Esophagus mucosa (tissue), 1 donor: ENCODE data around the gene PYGO2. TPM values are rescaled to one million over a fixed set of nuclear protein-coding genes. Genes with fewer than 3 reads are reported as not detected.

Experiments
- ATAC-seq: fragments of 200-7000 bp; cut with Tn5 transposase; one replicate; pipeline ENCODE4 v1.9.1; 2020
- total RNA-seq: library from RNA; stranded (reverse); gene quantifications from one replicate; pipeline ENCODE4 v1.2.4, GENCODE V29; 2023
- donor health status: DM: yes; HTN: yes; CAD: no.

Gene PYGO2
- total RNA-seq: 17.3 TPM

DNA sequence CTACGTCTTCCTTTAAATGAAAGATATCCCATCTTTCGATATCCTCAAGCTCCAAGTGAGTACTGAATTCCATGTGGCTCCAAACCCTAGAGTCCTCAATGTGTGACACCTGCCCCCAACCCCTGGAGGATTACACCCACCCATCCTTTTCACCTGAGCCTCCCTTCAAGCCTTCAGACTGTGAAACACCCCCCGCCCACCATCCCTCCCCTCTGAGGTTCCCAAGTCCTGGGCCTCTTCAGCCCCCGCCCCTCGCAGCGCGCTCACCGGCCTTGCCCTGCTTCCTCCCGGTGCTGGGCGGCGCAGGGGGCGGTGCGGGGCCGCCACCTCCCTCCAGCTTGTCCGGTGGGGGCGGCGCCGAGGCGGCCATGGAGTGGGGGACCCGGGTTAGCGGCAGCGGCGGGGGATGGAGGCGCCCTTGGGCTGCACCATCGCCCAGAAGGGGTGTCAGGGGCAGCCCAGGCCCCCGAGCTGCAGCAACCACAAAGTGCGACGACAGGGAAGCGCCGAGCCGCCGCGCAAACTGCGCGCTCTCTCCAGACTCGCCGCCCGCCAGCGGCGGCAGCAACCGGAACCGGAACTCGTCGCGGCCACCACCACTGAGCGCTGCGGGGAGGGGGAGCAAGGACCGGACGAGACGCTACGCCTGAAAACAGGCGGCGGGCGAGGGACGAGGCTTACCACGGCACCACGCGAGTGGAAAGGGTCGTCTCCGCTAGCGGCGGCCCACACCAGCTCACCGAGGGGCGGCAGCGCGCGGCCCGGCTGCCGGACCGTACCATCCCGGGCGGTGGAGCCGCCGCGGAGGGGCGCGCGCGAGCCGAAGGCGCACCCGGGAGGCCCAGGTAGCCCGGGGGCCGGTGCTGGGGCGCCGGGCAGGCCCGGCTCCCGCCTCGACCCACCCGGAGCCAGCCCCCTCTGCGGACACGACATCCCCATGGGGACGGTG, at the start of gene PYGO2:
Gene PYGO2, minus strand, starts transcription at position 576 of the 949 bp plus-strand sequence. Its CDS starts 206 bp downstream, at position 370.
- peak; percentile 82 for ATAC-seq

DNA sequence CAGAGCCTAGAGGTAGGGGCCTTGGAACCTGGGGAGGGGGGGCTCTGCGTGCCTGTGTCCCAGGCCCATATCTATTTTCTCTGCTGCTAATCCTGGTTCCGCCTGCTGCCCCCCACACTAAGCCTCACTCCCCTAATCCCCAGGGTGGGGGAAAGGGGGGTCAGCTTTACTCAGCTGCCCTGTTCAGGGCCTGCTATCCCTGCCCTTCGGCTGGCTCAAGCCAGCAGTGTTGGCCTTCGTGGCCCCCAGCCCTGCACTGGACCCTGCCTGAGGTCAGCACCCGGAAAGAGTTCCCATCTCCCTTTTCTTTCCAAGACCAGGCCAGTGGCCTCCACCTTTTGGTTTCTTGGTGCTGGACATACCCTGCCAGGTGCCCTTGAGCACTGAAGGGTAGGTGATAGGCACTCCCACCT, 49.4 kb upstream of the PYGO2 start:
- ATAC-seq: no peak

GRCh38 chr1:155010211-155010918, 48.8 kb upstream of the PYGO2 start:
- ATAC-seq: no peak

GRCh38 chr1:155009742-155010141, 48.2 kb upstream of the PYGO2 start:
- no peak for ATAC-seq

GRCh38 chr1:155009221-155009711, 47.7 kb upstream of the PYGO2 start:
- ATAC-seq: no peak

GRCh38 chr1:155008015-155008941, 46.7 kb upstream of the PYGO2 start:
- ATAC-seq: peak; percentile 27

DNA sequence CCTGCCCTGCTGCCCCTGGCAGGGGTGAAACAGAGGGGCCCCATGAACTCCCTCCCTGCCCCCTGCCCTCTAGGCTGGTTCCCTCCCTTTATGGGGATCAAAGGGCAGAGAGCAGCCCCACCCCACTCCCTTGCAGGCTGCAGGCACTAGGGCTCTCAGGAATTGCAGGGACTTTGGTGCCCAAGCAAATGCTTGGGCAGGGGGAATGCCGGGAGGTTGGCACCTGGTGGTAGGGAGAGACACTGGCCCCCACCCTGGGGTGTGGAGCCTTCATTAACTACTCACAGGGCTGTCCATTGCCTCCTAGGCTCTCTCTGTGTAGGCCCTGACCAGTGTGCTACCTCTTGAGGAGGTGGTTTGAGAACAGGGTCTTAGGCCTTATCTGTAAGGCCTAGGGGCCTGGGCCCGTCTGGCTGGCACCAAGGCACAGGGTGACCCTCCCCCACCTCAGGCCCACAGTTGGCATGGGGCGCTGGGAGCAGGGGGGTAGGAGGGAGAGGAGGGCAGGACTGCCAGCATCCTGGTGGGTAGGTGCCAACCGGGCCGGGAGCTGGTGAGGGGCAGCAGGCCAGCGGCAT, 45.8 kb upstream of the PYGO2 start:
- no peak for ATAC-seq

DNA sequence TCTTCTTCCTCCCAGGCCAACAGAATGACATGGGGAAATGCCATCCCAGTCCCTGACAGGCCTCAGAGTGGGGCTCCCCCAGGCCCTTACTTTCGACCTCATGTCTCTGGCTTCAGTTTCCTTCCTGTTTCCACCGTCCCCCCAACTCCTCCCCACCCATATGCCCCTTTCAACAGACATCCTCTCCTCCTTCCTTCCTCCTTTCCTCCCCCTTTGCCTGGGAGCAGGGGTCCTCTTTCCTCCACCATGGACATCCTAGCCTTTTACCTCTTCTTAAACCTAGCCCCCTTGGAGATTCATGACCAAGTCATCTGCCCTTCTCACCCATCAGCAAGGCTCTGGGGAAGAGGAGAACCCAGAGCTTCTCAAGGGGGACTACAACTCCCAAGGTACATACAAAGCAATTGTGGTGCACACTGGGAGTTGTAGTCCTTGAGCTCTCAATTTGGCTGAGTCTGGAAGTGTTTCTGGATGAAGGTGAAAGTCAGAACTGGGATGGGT, 45.1 kb upstream of the PYGO2 start:
- ATAC-seq: no peak

- no peak for ATAC-seq
Measured at GRCh38 chr1:155005076-155006011, 43.8 kb upstream of the PYGO2 start.

DNA sequence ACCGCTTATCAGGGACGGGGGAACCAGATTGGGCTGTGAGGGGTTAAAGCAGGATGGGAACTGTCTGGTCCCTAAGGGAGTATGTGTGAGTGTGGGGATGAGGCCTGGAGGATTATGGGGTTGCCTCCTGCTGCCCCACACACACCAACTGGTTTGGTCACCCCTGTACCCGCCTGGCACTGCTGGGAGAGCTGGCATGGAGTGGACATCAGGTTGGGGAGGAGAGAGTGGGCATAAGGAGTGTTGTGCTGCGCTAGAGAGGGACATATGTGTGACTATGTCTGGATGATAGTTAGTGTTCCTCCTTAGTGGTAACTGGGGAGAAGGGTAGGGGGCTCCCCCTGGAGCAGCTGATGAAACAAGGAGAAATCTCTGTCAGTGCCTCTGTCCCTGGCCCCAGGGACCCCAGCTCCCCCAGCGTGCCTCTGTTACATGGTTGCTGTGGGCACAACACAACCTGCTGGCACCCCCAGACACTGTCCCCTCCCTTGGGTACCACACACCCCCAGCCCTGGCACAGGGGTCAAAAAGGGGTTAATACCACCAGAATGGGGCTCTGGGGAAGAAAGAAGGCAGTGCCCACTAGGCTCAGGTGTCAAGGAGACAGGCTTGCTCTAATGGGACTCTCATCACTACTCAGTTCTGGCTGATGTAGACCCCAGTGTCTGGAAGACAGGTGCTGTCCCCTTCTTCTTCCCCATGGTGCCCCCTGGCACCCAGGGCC, 42.9 kb upstream of the PYGO2 start:
- ATAC-seq: no peak

GRCh38 chr1:155003766-155004351, 42.3 kb upstream of the PYGO2 start:
- ATAC-seq: no peak

GRCh38 chr1:155003227-155003765, 41.7 kb upstream of the PYGO2 start:
- ATAC-seq: no peak

- no peak for ATAC-seq
Measured at GRCh38 chr1:155002464-155003226, 41.1 kb upstream of the PYGO2 start, which contains the start of gene ZBTB7B. ZBTB7B (plus strand) TSS chr1:155002802; CDS start chr1:155014661, 11,859 bp downstream.

DNA sequence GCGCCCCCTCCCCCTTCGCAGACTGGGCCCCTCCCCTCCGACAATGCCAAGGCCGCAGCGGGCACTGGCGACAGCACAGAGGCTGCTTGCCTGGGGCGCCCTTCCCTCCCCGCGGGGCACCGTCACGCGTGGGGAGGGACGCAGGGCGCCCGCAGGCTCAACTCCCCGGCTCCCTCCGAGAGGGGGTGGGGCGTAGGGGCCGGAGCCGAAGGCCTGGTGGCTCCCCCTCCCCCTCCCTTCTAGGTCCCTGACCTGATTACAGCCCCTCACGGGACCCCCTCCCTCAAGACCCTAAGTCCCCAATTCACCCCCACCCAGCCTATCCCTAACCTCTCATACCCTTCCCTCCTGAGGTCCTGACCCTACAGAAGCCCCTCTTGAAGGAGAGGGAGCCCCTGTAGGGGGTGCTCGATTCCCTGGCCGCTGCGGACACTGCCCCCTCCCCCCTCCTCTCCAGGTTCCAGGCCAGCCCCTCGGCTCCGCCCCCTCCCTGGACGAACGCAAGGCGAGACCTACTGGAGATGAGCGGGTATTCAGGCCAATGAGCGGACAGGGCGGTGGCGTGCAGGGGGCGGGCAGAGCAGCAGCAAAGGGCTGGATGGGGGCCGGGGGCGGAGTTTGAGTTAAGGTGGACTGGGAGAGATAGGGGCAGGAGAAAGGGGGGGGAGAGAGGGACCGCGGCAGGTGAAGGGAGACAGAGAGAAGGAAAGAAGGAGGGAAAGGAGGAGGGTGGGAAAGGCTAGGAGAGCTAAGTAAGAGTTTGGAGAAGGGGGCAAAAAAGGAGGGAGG, 40.3 kb upstream of the PYGO2 start:
- ATAC-seq: peak; percentile 82

- ATAC-seq: no peak
Measured at GRCh38 chr1:155001425-155001674, 39.8 kb upstream of the PYGO2 start.

- ATAC-seq: peak; percentile 79
Measured at GRCh38 chr1:155000726-155001424, 39.3 kb upstream of the PYGO2 start.

DNA sequence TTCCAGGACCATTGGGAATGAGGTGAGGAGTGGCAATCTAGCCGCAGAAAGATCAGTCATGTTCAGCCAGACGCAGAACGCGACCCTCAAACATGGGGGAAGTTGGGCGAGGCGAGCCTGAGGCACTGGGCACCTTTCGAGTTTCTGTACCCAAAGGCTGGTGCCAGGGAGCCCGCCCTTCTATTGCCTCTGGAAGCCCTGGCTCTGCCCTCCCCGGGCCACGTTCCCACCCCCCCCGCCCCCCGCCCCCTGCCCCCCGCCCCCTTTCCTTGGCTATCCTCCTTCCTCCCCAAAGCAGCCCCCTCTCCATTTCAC, 38.8 kb upstream of the PYGO2 start:
- no peak for ATAC-seq
